Measurements from ENCODE around the gene CARD14.
"Not testable (repeated sequence)": the region's sequence is repeated elsewhere in the genome, so short reads cannot be mapped to it uniquely, and the experiment has no call there.

- TF ChIP-seq CTCF, POLR2A, POLR2AphosphoS5 (IDR thresholded peaks at IDR 0.05): not testable (repeated sequence)
These were observed 14.2 kb upstream of the CARD14 start for GRCh38 chr17:80155600-80155999.
